Ramos (cell line): ENCODE results near the gene NUMA1.

ENCODE experiments used
- in situ Hi-C: fragments of 300-500 bp; cut with MboI; formaldehyde crosslinking; loops from one replicate; pipeline ENCODE4 v1.14.3; 2022; ENCODE audit warnings: low sequenced_read_pairs; ENCODE audit not compliant: unreplicated experiment

The NUMA1 gene

DNA sequence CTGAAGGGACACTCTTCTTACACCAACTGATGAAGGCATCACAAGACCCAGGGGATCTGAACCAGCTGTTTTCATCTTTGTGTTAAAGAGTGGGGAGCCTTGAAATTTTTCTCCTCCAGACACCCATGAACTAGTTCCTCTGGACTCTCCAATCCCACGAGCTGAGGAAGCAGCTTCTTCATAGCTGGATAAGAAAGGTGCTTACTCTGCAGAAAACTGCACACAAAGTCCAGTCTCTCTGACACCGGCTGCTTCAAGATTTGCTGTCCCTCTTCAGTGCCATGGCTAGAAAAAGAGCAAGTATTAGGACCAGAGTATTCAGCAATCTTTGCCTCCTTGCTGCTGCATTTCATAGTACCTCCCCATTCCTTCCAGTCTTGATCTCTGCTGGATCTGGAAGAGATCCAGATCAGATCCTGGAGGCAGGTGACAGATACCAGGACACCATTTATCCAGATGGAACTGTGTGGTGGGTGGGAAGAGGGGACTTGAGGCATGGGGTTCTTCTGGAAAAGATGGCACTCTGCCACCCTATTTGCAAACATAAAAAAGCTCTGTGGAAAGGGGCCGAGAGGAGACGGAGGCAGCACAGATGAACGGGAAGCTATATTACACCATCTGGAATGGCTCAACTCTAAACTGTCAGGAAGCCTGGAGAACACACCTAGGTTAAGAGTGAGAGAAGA lies 56.1 kb downstream of the NUMA1 start:
- in situ Hi-C loops, result no loop called here

DNA sequence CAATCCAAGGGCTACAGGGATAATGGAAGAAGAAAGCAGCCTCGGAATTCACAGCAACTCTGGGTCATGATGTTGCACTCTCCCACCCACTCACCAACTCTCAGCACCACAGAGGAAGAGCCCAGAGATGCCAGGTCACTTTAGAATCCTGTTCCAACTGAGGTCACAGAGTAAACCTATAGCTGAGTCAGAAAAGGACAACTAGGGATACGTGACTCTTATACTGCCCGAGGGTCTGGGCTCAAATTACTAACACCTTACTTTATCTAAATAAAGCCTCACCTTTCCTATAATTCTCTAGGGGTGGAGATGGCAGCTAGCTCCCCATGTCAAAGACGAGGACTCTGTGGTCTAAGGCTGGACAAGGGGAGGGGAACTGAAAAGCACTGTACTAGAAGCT lies 57.0 kb downstream of the NUMA1 start:
- in situ Hi-C loops, result no loop called here

DNA sequence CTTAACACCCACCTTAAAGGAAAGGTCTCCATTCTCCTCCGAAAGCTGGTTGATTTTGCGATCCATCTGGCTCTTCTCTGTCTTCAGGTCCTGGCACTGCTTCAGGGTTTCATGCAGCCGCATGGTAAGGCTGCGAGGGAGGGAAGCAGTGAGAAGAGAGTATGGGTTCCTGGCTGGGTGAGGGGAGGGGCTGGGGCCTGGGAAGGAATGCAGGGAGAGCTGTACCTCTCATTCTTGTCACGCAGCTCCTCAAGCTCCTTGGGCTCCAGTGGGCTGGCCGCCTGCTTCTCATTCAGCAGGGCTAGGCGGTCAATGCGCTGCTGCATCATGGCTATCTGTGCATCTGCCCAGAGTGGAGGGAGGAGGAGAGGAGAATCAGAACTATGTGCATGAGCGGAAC lies 62.2 kb downstream of the NUMA1 start:
- in situ Hi-C loops, result no loop called here

DNA sequence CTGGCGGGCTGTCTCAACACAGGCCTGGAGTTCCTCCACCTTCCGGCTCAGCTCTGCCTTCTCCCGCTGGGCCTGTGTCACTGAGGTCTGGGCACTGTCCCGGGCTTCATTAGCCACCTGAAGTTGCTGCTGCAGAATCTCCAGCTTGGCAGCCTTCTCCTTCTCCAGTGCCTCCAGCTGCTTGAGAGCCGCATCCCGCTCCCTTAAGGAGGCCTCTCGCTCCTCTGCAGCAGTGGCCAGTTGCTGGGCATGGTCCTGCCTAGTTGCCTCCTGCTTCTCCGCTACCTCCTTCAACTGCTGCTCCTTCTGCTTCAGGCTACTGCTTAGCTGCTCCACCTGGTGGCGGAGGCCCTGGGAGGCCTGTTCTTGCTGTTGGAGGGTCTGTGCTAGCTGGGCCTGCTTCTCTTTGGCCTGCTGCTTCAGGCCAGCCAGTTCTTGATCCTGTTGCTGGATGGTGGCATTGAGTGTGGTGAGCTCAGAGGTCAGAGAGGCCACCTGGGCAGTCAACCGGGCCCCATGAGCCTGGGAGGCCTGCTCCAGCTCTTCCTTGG lies 64.8 kb downstream of the NUMA1 start:
- in situ Hi-C loops, result no loop called here

DNA sequence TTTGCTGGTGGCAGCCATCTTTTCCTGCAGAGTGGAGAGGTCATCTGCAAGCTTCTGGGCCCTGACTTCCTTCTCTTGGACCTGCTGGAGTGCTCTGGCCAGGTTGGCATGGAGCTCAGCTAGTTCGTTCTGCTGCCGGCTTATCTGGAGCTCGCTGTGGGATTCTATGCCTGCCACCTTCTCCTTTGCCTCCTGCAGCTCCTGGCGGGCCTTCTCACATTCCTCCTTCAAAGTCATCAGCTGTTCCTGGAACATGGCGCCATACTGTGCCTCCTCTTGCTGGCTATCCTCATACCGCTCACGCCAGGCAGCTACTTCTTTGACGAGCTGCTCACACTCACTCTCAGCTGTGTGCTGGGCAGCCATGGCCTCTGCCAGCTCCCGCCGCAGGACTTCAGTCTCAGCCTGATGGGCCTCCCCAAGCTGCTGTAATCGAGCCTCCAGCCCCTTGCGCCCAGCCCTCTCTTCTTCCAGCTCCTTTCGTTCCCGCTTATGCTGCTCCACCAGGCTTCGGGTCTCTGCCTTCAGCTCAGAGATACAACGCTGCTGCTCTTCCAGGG lies 65.5 kb downstream of the NUMA1 start:
- in situ Hi-C loops, result no loop called here

DNA sequence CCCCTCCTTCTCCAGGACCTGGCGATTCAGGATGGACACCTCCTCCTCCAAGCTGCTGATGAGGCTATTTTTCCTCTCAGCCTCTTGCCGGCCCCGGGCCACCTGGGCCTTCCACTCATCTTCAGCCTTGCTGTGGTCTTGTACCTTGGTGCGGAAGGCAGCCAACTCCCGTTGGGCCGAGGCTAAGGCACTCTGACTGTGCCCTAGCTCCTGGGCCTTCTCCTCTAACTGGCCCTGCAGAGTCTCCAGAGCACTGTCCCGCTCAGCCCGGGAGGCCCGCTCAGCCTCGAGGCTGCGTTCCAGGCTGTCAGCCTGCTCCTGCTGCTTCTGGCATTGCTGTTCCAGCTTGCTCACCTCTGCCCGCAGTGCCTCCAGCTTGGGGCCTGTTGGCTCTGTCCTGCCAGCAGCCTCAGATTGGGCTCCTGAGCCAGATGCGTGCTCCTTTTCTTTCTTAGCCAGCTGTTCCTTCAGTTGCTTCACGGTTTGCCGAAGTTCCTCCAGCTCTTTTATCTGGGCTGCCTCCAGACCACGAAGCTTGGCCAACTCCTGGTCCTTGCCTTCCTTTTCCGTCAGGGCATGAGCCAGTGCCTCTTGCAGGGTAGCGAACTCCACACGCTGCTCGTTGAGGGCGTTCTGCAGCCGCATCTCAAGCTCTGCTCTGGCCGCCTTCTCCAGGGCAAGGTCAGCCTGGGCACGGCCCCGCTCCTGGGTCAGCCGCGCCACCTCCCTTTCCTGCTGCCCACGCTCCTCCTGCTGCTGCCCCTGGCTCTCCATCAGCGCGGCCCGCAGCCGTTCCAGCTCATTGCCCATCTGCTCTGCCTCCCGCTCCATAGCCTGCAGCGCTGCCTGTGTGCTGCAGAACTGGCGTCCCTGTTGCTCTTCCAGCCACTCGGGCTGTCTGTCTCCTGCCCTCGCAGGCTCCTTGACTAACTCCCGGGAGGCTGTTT lies 66.3 kb downstream of the NUMA1 start:
- in situ Hi-C loops, result no loop called here

DNA sequence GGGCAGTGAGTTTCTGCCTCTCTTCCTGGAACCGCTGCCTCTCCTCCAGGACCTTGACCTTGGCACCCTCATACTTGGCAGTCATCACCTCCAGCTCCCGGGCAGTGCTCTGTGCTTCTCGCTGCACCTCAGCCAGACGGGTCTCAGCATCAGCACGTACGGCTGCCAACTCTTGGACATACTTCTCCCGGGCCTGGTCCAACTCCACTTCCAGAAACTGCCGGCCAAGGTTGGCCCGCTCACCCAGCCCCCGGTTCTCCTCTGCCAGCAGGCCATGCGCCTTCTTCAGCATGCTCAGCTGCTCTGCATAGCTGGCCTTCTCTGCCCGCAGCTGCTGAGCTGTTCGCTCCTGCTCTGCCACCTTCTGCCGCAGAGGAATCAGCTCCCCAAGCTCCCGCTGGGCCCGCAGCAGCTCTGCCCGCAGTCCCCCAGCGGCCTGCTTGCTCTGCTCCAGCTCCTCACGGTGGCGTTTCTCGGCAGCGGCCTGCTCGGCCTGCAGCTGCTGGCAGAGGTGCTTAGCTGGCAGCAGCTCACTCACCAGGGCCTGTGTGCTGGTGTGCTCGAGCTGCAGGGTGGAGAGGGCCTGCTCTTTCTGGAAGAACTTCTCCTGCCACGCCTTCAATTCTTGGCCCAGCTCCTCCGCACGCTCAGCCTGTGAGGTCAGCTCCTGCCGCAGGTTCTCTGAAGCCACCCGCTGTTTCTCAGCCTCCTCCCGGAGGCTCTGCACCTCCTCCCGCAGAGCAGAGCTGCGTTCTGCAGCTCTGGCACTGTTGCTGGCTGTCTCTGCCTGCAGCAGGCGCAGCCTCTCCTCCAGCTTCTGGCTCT lies 67.2 kb downstream of the NUMA1 start:
- in situ Hi-C loops, result no loop called here

DNA sequence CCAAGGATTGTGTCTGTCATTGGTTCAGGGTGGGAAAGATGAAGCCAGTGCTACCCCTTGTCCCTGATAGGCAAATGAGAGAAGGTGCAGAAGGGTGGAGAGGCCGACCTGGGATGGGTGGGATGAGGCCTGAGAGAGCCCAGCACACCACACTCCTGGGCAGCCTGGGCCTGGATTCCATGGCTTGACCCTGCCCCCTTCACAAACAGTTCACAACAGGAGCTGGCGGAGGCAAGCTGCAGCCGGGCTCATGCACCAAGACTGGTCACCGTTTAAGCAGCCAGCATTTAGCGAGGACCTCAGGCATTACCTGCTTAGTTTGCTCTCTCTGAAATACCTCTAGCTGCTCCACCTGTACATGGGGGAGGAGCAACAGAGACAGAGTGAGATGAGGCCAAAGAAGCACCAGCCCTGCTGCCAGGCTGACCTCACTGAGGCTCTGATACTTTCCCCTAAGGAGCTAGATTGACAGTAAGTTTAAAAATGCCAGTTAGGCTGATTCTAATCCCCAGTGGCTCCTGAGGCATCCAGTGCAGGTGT lies 68.2 kb downstream of the NUMA1 start:
- in situ Hi-C loops, result no loop called here

DNA sequence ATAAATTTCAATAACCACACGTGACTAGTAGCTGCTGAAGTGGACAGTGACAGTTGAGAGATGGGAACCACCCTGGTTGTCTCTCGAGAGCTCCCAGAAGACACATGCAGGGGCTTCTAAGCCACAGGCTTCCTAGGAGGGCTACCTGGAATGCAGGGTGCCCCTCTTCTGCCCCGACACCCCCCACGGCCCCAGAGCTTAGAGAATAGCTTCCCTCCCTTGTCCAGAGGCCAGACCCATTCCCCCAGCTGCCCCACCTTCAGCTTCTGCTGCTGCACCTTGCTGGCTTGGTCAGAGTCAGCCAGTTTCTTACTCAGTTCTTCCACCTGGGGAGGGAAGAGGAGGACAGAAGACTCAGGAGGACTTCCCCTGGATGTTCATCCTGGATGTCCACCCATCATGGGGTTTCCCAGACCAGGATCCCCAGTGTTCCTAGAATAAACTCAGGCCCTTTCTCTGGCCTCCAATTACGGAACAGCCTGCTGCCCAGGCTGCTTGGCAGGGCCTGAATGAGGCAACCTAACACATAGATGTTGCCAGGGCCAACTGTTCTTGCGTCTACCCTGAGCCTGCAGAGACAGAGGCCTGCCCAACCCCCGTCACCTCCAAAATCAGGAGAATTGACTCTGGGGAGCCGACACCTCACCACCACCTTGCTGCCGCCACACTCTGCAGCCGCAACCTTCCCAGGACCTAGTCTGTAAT lies 69.7 kb downstream of the NUMA1 start:
- in situ Hi-C loops, result no loop called here

DNA sequence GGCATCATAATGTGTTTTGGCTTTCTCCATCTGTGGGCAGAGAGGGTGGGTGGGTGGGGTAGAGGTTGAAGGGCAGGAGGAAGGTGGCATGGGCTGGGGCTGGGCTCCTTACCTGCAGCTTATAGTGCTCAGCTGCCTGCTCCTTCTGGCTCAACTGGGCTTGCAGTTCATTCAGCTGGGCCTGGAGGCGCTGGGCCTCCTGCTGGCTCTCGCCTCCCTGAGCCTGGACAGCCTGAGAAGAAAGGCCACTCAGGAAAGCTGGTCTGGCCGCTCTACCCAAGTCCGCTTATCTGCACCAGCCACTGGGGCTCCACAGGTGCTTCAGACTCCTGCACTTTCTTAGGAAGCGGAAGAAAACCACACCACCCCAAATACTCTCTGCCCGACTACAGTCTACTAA lies 71.2 kb downstream of the NUMA1 start:
- in situ Hi-C loops, result no loop called here

DNA sequence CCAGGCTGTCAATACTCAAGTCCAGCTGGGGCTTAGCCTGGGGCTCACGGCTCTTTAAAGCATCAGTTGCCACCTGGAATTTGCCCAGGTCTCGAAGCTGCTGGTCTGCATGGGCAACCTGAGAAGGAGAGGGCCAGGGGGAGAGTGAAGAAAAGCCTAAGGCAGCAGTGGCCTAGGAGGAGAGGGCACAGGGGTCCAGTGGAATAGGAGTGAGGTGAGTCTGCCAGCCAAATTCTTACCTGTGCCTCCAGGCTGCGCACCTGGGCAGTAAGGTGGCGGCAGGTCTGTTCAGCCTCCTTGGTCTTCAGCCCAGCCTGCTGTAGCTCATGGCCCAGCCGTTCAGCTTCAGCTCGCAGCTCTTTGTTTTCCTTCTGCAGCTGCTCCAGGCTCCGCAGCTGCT lies 71.6 kb downstream of the NUMA1 start:
- in situ Hi-C loops, result no loop called here

DNA sequence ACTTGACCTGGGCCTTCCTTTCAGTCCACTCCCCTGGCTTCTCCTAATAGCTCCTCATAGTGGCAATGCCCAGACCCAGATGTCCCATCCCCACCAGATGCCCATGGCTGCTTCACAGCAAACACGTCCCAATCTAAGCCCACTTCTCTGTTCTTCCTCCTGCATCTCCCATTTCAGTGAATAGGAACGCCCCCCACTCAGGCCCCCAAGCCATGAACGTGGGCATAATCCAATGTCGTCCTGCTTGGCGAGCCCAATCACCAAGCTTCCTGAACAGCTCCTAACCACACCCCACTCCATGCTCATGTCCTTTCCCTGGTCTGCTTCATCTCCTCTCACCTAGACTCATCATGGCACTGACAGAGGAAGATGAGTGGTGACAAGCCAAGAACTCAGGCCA lies 72.8 kb downstream of the NUMA1 start:
- in situ Hi-C loops, result no loop called here

DNA sequence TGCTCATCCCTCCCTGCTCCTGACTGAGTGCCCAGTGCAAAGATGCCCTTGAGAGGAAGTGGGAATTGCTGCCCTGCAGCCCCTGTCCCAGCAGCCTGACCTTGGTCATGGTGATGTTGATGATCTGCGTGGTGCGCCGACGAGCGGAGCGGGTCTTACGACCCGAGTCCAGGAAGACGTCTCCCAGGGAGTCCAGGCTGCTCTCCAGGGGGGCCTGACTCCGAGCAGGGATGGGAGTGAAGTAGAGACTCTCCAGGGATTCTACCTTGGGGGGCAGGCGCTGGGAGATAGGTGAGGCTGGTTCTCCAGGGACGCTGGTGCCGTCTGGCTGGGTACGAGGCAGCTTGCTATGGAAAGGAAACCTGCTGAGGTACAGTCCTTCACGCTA lies 73.3 kb downstream of the NUMA1 start:
- in situ Hi-C loops, result no loop called here

DNA sequence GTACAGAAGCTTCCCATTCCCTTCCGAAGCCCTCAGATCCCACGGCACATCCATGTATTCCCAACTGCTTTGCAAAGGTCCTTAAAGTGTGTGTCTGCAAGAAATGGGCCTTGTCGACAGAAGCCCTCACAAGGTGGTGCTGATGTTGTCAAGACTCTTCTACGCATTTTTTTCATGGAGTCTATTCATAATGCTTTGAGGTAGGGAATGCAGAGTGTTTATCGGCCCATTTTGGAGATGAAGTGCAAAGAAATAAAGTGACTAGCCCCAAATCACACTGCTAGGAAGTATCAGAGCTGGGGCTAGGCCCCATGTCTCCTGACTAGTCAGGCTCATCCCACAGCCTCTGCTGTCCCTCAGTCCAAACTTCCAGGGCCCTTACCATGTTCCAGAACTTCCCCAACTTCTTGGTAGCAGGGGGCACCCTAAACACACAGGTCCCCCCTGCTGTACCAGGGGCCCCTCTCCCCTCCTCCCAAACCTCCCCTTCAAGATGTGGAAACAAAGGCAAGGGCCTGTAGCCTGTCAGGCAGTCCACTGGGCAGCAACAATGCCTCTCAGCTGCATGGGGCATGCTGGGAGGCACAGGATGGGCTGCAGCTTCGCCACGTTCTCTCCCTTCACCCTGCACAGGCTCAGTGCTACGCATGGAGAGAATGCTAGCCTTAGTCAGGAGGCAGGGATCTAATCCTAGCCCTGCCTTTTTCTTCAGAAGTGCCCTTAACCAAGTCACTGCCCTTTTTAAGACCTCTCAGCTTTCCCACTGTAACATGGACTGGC lies 73.8 kb downstream of the NUMA1 start:
- in situ Hi-C loops, result no loop called here

DNA sequence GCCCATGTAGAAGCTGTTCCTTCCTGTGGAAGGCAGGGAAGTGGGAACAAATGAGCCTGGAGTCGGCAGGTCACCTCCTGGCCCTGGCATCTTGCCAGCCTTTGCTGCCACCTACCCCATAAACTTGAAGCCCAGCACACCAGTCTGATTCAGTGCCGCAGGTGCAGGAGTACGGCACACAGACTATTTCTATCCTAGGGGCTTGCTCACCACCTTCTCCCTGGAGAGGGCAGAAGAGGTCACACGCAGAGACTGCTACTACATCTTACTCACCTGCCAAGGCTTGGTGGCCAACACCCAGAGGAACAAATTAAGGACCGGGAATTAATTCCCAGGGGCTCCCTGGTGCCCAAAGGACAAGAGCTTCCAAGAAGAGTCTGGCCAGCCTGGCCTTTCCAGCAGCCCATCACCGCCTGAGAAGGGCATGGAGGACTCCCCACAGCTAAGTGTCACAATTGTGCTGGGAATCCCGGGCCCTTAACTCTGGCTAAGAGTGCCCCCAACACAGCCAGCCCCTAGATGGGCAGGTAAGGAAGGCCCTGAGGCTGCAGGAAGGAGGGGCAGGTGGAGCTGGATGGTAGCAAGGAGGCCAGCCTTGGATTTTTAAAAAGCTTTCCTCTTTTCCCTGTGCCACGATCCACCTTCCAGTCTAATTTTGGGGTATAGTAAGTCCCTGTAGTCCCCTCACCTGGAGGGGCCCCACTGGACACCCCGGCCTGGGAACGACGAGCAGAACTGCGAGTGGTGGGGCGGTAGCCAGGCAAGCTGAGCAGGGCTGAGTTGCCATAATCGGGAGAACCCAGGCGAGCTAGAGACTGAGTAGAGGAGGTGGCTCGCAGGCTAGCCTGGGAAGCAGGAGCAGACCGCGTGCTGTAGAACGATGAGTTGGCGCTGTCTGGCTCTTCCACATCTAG lies 74.7 kb downstream of the NUMA1 start:
- in situ Hi-C loops, result no loop called here

DNA sequence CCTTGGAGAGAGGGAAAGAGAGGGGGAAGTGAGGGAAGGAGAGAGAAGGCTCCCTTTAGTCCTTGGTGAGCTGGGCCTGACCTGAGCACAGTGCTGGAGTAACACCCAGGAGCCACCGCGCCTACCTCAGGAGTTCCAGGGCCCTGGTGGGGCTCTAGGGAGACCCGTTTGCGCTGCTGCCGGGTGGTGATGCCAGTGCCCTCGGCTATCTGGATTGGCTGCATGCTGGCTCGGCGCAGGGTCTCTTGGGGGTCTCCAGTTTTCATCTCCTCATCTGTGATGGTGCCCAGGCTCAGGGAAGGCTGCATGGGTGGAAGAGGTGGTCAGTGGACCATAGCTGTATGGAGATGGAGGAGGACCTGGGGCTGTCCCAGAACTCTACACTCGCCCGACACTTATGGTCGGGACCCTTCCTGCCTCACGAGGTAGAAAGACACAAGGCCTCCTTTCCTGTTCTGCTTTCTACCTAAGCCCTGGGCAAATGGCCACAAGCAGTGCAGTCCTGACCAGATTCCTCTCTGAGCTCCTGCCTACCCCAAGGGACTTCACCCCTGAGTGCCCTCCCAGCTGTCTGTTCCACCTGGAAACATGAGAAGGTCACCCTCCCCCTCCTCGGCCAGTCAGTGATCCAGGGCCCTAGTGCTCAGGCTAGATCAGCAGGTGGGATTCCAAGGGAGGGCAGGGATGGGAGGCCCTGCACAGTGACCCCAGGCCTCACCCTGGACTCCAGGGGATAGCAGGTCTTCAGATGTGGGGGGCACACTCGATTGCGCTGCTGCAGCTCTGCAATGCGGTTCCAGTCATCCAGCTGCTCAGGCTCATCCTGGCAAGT lies 75.6 kb downstream of the NUMA1 start:
- in situ Hi-C loops, result no loop called here

DNA sequence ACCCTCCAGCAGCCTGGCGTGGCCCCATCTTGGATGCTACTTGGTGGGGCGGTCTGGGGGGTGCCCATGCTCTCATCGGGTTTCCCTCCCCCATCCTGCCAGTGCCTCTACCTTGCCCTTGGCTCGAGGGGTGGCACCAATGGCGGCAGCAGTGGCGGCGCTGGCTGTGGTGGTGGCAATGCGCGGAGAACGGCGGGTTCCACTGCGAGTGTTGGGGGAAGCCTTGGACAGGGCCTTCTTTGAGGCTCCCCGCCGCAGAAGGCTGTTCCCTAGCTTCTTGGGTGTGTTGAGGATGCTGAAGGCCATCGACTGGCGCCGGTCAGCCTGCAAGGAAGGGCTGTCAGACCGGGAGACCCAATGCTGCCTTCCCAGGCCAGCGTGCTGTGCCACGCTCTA lies 76.6 kb downstream of the NUMA1 start:
- in situ Hi-C loops, result no loop called here
